ENCODE data around the gene PTPA. TPM values are rescaled to one million over a fixed set of nuclear protein-coding genes. Genes with fewer than 3 reads are reported as not detected.
"Not testable (repeated sequence)": the region's sequence is repeated elsewhere in the genome, so short reads cannot be mapped to it uniquely, and the experiment has no call there.

Gene PTPA
- total and polyA plus RNA-seq, 2 experiments from 2014 or later: 60.8 to 113 TPM

- Histone ChIP-seq H3K9ac (peak overlapping the region; percentile 92), H3K4me1 (ENCODE audit: insufficient read depth) (peaks cover 6% of the 10 kb centered on the region), H3K27ac (no peak overlapping the region; the same call in 1 of the 2 replicates), H4K20me1 (ENCODE audit: insufficient read depth) (no peaks in the 10 kb centered on the region), H3K79me2 (ENCODE audit: insufficient read depth) (peaks cover 35% of the 10 kb centered on the region), H3K4me3 (peak overlapping the region; percentile 96), H3K4me2 (ENCODE audit: unreplicated experiment) (peak overlapping the region; percentile 76), H3K9me2 (ENCODE audit: insufficient read depth) (no peaks in the 10 kb centered on the region), H3K36me3 (ENCODE audit: low read depth) (no peaks in the 10 kb centered on the region), H3K9me3 (ENCODE audit: low read depth) (no peaks in the 10 kb centered on the region), H2AFZ (no peak overlapping the region), H3K27me3 (replicated peaks; ENCODE audit: insufficient read depth) (no peaks in the 10 kb centered on the region), H3F3A (ENCODE audit: insufficient read depth) (no peaks in the 10 kb centered on the region)
- in situ Hi-C loops (cut with MboI): no loop called here
- peak; percentile 31 for DNase-seq
- WGBS, 2 experiments (ENCODE audit: low coverage in 1 of 2, low lambda C conversion rate in 2 of 2, missing lambda C conversion rate in 2 of 2): 84 to 86% methylated on average over 10 of the region's 10 CpGs
- TF ChIP-seq EZH2phosphoT487 (IDR thresholded peaks at IDR 0.05; ENCODE audit: insufficient read depth, low read depth) (no peak), EZH2 (IDR thresholded peaks at IDR 0.05; ENCODE audit: insufficient read depth, poor library complexity, severe bottlenecking) (no peak)
Observed at GRCh38 chr9:129108805-129109536, 2.2 kb upstream of the PTPA start.

GRCh38 chr9:129109537-129109903, 1.7 kb upstream of the PTPA start:
- DNase-seq: peak; percentile 84
- no peak for TF ChIP-seq EZH2phosphoT487 (IDR thresholded peaks at IDR 0.05; ENCODE audit: insufficient read depth, low read depth)
- TF ChIP-seq EZH2 (IDR thresholded peaks at IDR 0.05; ENCODE audit: insufficient read depth, poor library complexity, severe bottlenecking): no peak
- H3K79me2 ChIP-seq (ENCODE audit: insufficient read depth): peaks cover 41% of the 10 kb centered on the region

DNA sequence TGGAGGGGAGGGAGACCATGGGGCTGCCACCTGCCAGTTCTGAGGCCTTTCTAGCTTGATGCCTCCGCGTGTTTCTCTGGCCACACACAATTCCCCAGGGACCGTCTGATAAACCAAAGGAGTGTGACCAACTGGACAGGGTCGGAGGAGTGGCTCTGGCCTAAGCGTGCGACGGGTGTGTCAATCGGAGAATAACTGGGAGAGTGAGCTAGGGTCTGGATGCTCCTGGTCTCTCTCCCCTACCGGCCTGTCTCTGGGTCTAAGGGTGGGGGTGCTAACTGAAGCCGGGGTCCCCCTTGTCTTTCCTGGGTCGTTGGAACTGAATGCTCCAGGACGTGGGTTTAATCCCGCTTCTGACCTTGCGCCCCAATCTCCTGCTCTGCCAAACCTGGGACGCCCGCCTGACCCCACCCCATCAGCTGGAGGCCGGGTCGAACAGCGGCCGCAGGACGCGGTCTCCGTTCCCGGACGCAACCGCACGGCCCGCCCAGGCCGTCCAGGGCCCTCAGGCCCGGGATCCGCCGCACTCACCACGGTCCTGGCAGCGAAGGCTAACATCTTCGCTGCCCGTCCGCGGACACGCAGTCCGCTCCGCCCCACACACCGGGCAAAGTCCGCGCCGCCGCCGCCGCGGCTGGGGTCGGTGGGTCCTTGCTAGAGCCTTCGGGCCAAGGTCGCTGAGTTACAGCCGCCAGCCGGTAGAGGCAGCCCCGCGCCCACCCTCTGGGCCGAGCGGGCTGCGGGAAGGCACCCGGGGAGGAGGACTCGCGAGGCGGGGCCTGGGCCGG, 1.1 kb upstream of the PTPA start:
- Histone ChIP-seq H2AFZ (peak overlapping the region; percentile 98), H3K4me2 (ENCODE audit: unreplicated experiment) (peak overlapping the region; percentile 76), H3K9me2 (ENCODE audit: insufficient read depth) (no peaks in the 10 kb centered on the region), H3K79me2 (ENCODE audit: insufficient read depth) (peaks cover 46% of the 10 kb centered on the region), H3K27me3 (replicated peaks; ENCODE audit: insufficient read depth) (no peaks in the 10 kb centered on the region), H3K9ac (peak overlapping the region; percentile 92), H3K4me3 (peak overlapping the region; percentile 96), H3K27ac (peak overlapping the region; percentile 67), H3K36me3 (ENCODE audit: low read depth) (no peaks in the 10 kb centered on the region), H3K4me1 (ENCODE audit: insufficient read depth) (peaks cover 6% of the 10 kb centered on the region), H3K9me3 (ENCODE audit: low read depth) (no peaks in the 10 kb centered on the region), H4K20me1 (ENCODE audit: insufficient read depth) (no peaks in the 10 kb centered on the region), H3F3A (ENCODE audit: insufficient read depth) (peaks cover 8% of the 10 kb centered on the region; the same call in 1 of the 2 replicates)
- in situ Hi-C loops (cut with MboI): no loop called here
- 2% methylated on average over 62 of the region's 64 CpGs for WGBS, 2 experiments (ENCODE audit: low coverage in 1 of 2, low lambda C conversion rate in 2 of 2, missing lambda C conversion rate in 2 of 2)
- TF ChIP-seq EZH2phosphoT487 (IDR thresholded peaks at IDR 0.05; ENCODE audit: insufficient read depth, low read depth) (no peak), EZH2 (IDR thresholded peaks at IDR 0.05; ENCODE audit: insufficient read depth, poor library complexity, severe bottlenecking) (no peak)
- DNase-seq: peak; percentile 78

More at GRCh38 chr9:129109537-129109903, 1.7 kb upstream of the PTPA start:
- peak overlapping the region; percentile 96 for H3K4me3 ChIP-seq
- peak overlapping the region; percentile 67; the same call in 1 of the 2 replicates for H3K27ac ChIP-seq
- H3K36me3 ChIP-seq (ENCODE audit: low read depth): no peaks in the 10 kb centered on the region
- H3K4me1 ChIP-seq (ENCODE audit: insufficient read depth): peaks cover 6% of the 10 kb centered on the region
- in situ Hi-C loops (cut with MboI): no loop called here
- peak overlapping the region; percentile 92 for H3K9ac ChIP-seq
- no peaks in the 10 kb centered on the region for H3K9me3 ChIP-seq (ENCODE audit: low read depth)
- H2AFZ ChIP-seq: no peak overlapping the region
- H3K27me3 ChIP-seq (replicated peaks; ENCODE audit: insufficient read depth): no peaks in the 10 kb centered on the region
- H4K20me1 ChIP-seq (ENCODE audit: insufficient read depth): no peaks in the 10 kb centered on the region
- peaks cover 5% of the 10 kb centered on the region; the same call in 1 of the 2 replicates for H3F3A ChIP-seq (ENCODE audit: insufficient read depth)
- H3K9me2 ChIP-seq (ENCODE audit: insufficient read depth): no peaks in the 10 kb centered on the region
- 18 to 22% methylated on average over 5 to 7 of the region's 7 CpGs for WGBS, 2 experiments (ENCODE audit: low coverage in 1 of 2, low lambda C conversion rate in 2 of 2, missing lambda C conversion rate in 2 of 2)
- peak overlapping the region; percentile 76 for H3K4me2 ChIP-seq (ENCODE audit: unreplicated experiment)

- peak; percentile 69 for DNase-seq
- Histone ChIP-seq H3K27me3 (replicated peaks; ENCODE audit: insufficient read depth) (no peaks in the 10 kb centered on the region), H3K4me1 (ENCODE audit: insufficient read depth) (peaks cover 6% of the 10 kb centered on the region), H3K36me3 (ENCODE audit: low read depth) (no peaks in the 10 kb centered on the region), H3K79me2 (ENCODE audit: insufficient read depth) (peaks cover 60% of the 10 kb centered on the region), H3K9me3 (ENCODE audit: low read depth) (no peaks in the 10 kb centered on the region), H4K20me1 (ENCODE audit: insufficient read depth) (no peaks in the 10 kb centered on the region), H3K9me2 (ENCODE audit: insufficient read depth) (no peaks in the 10 kb centered on the region), H2AFZ (peak overlapping the region; percentile 93), H3K27ac (peak overlapping the region; percentile 93), H3F3A (ENCODE audit: insufficient read depth) (peaks cover 10% of the 10 kb centered on the region; the same call in 1 of the 2 replicates), H3K4me3 (peak overlapping the region; percentile 96), H3K4me2 (ENCODE audit: unreplicated experiment) (peak overlapping the region; percentile 88), H3K9ac (peak overlapping the region; percentile 92)
- TF ChIP-seq EZH2phosphoT487 (IDR thresholded peaks at IDR 0.05; ENCODE audit: insufficient read depth, low read depth) (no peak), EZH2 (IDR thresholded peaks at IDR 0.05; ENCODE audit: insufficient read depth, poor library complexity, severe bottlenecking) (no peak)
- WGBS, 2 experiments (ENCODE audit: low coverage in 1 of 2, low lambda C conversion rate in 2 of 2, missing lambda C conversion rate in 2 of 2): 1% methylated on average over 17 to 37 of the region's 37 CpGs
- in situ Hi-C loops (cut with MboI): no loop called here
Observed at GRCh38 chr9:129111528-129112151, 425 bp downstream of the PTPA start.

DNA sequence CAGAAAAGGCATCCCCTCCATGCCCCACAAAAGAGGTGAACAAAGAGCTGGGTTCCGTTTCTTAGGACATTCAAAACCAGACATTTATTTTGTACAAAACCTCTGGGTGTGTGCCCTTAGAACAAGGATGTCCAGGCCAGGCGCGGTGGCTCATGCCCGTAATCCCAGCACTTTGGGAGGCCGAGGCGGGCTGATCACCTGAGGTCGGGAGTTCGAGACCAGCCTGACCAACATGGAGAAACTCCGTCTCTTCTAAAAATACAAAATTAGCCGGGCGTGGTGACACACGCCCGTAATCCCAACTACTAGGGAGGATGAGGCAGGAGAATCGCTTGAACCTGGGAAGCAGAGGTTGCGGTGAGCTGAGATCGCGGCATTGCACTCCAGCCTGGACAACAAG, 1.3 kb downstream of the PTPA start:
- H3K36me3 ChIP-seq (ENCODE audit: low read depth); H3K4me1 ChIP-seq (ENCODE audit: insufficient read depth); H3K27me3 ChIP-seq (replicated peaks; ENCODE audit: insufficient read depth); DNase-seq; H3K27ac ChIP-seq; in situ Hi-C loops (cut with MboI); H3K9me3 ChIP-seq (ENCODE audit: low read depth); H4K20me1 ChIP-seq (ENCODE audit: insufficient read depth); H3K9me2 ChIP-seq (ENCODE audit: insufficient read depth): not testable (repeated sequence)
- H3F3A ChIP-seq (ENCODE audit: insufficient read depth): peaks cover 10% of the 10 kb centered on the region; the same call in 1 of the 2 replicates
- peaks cover 69% of the 10 kb centered on the region for H3K79me2 ChIP-seq (ENCODE audit: insufficient read depth)
- peak overlapping the region; percentile 96 for H3K4me3 ChIP-seq
- peak overlapping the region; percentile 92 for H3K9ac ChIP-seq
- peak overlapping the region; percentile 88 for H3K4me2 ChIP-seq (ENCODE audit: unreplicated experiment)
- H2AFZ ChIP-seq: peak overlapping the region; percentile 93; the same call in 1 of the 2 replicates
- WGBS, 2 experiments (ENCODE audit: low coverage in 1 of 2, low lambda C conversion rate in 2 of 2, missing lambda C conversion rate in 2 of 2): 90 to 96% methylated on average over 17 of the region's 17 CpGs

All from GM23248 (cell line).